Right ventricle myocardium inferior (tissue), 1 donor: ENCODE measurements around the gene ANO9. TPM values are rescaled to one million over a fixed set of nuclear protein-coding genes. Genes with fewer than 3 reads are reported as not detected.

Source experiments
- ATAC-seq: fragments of 200-7000 bp; cut with Tn5 transposase; one replicate; pipeline ENCODE4 v1.9.1; 2020; ENCODE audit warnings: mild to moderate bottlenecking, moderate library complexity
- DNase-seq: peaks from one replicate; pipeline ENCODE4 v3.0.0; 2021; ENCODE audit errors: missing footprints
- intact Hi-C: fragments of 100-400 bp; cut with DNase I; formaldehyde crosslinking; loops from one replicate; pipeline ENCODE4 v1.11.0; 2022
- total RNA-seq: library from RNA; stranded (reverse); fragmentation: NEBNext Ultra II Directional; extraction: Animal tissue kit (Norgen Biotek cat#: 25700); gene quantifications from one replicate; pipeline ENCODE4 v1.2.1, GENCODE V29; 2021
- donor health status: DM: no; HTN: yes; CAD: no; lungs with severe emphysema.

Gene ANO9
- total RNA-seq, 1 donor from 2014 or later, result 0.41 TPM

DNA sequence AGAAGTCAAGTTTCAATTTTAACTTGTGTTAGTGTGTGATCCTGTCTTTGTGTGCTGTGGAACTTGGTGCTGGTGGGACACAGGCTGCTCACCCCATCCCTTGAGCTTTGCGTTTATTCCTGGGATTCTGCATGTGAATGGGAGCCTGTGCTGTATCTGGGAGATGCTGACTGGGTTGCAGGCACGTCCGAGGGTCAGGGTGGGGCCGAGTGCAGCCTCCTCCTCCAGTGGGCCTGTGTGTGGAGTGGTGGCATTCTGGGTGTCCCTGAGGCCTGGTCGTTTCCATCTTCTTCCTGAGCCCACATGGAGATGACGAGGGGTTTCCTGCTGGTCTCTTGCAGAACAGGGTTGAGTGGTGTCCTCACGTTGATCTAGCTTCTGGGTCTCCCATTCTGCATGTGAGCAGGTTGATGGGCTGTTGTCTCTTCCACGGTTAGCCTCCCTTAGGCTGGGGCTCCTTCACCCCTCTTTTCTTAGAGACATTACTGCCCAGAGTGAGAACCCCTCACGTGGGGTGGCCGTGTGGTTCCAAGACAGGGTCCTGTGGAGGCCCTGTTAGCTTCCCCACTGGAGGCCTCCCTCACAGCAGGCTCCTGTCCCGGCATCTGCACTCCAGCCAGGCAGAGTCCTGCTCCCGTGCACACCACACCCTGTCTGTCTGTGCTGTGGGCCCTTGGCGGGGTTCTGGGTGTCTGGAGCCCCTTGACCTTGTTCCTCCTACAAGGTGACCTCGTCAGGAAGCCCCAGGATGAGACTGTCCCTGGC is 13.2 kb upstream of the ANO9 start:
- intact Hi-C loops, result loop anchor here (5.0 kb wide), 1 partner anchor 42 kb away; no protein-coding TSS in a partner anchor
- no peak for DNase-seq
- ATAC-seq, result no peak

DNA sequence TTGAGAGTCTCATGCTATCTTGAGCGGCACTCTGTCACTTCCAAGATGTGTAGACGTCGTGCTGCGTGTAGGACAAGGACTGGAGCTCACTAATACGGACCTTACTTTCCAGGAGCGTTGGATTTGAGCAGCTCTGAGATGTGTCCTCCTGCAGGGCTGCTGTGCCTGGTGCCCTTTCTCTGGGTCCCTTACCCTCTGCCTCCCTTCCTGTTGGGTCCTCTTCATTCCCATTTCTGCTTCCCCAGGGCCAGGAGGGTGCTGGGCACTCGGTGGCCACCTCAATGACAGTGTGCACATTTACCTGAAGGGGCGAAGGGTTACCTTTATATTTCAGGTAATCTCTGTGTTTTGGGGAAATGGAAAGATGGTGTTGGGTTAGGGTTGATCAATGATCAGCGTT is 12.2 kb upstream of the ANO9 start:
- DNase-seq (no peak), ATAC-seq (no peak)
- intact Hi-C loops, result no loop called here

DNA sequence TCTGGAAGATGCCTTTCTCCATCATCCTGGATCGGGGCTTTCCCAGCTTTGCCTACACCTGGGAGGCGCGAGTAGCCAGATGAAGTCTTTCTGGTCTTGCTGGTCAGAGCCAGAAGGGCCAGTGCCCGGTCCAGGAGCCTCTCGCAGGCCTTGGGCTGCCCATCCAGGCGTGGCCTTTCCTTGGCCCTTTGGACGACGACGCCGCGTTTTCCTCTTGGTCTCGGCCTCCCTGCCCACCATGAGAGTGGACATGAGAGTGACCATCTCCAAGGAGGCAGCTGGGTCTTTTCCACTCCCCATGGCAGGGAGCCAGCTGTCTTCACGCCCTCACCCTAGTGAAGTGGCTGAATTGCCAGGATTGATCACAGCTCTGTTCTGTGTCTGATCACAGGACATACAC is 11.8 kb upstream of the ANO9 start:
- no peak for DNase-seq

DNA sequence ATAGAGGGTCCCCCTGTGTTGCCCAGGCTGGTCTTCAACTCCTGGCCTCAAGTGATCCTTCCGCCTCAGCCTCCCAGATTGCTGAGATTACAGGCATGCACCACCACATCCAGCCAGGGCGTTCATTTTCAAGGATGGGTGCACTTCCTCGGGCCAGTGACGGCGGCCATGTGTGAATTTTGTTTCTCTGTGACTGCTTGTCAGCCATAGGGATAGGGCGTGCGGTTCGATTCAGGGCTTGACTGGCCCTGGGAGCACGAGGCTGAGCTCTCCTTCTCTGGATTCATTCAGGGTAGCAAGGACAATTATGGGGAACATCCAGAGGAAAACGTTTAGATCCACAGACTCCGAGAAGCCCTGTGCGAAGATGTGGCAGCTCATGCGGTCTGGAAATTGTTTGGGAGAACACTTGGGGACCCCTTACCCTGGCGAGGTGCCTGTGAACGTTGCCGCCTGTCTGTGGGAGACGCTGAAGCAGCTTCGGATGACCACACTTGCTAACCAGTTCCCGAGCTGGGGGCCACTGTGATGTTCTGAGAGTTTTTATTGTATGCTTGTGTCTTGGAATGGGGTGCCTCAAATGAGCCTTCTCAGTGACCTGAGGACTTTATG is 11.2 kb upstream of the ANO9 start:
- ATAC-seq (no peak), DNase-seq (no peak)
- intact Hi-C loops, result no loop called here

More for the DNA sequence above, 11.8 kb upstream of the ANO9 start:
- intact Hi-C loops, result no loop called here
- no peak for ATAC-seq

DNA sequence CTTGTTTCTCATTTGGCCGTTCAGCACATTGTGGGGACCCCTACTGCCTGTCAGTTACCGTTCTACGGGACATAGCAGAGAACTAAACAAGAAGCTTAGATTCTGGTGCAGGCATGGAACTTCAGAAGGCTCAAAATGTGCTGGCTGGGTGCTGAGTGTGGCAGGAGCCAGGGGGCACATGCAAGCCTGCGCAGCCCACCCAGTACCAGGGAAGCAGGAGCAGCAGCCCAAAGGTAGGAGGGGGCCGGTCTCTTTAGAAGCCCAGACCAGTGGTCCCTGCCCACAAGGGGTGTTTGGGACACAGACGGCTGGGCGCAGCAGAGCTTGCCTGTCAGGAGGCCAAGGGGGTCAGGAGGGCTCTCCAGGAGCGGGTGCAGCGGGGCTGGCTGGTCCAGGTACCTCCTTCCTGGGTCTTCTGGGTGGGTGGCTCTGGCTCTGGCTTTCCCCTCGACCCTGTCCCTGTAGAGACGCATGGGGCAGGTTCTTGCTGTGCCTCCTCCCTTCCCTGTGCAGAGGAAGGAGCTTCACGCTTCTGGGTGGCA is 10.5 kb upstream of the ANO9 start:
- ATAC-seq, result no peak
- intact Hi-C loops, result no loop called here
- peak; percentile 62 for DNase-seq

DNA sequence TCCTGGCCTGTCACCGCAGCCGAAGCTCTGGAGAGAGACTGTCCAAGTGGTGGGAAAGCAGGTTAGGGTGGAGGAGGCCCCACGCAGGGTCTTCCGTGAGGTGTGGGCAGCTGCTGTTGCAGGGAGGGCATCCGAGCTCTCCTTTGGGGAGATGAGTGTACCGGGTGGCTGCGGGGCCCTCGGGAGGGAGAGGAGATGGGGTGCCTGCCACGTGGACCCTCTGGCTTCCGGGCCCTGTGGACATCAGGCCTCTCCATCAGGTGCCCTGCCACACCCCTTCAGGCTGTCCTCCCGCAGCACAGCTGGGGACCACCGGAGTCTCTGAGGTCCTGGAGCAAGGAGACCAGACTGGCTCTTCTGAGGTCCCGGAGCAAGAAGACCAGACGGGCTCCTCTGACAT is 9.9 kb upstream of the ANO9 start:
- intact Hi-C loops, result loop anchor here (2.0 kb wide), 1 partner anchor 55 kb away; the partner anchor contains the start of gene RNH1
- ATAC-seq (no peak), DNase-seq (no peak)

DNA sequence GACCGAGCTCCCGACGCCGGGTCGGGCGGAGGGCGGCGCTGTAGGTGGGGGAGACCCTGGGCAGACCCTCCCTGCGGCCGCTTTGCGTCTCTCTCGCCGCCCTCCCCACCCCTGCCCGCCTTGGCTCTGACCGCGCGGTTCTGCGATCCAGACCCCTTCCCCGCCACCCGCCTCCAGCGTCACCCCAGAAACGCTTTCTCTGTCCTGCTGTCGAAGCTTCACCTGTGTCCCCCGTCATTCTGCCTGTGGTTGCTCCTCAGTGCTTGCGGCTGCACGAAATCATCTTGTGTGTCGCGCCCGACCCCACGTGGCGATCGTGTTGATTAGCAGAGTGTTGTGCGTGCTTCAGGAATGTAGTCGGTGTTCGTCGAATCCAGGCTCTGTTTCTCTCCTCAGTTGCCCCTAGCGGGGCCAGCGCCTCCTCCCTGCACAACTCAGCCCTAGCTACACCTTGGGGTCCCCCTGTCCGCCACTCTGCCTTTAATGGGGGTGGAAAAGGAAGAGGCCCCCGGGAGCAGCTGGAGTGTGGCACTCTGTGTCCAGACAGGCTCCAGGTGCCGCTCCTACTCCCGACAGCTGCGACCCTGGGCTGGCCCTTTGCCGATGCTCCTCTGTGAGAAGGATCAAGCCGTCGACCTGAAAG is 9.1 kb upstream of the ANO9 start:
- DNase-seq (peak; percentile 84), ATAC-seq (no peak)
- intact Hi-C loops, result loop anchor here (2.0 kb wide), 1 partner anchor 56 kb away; the partner anchor contains the start of gene RNH1

DNA sequence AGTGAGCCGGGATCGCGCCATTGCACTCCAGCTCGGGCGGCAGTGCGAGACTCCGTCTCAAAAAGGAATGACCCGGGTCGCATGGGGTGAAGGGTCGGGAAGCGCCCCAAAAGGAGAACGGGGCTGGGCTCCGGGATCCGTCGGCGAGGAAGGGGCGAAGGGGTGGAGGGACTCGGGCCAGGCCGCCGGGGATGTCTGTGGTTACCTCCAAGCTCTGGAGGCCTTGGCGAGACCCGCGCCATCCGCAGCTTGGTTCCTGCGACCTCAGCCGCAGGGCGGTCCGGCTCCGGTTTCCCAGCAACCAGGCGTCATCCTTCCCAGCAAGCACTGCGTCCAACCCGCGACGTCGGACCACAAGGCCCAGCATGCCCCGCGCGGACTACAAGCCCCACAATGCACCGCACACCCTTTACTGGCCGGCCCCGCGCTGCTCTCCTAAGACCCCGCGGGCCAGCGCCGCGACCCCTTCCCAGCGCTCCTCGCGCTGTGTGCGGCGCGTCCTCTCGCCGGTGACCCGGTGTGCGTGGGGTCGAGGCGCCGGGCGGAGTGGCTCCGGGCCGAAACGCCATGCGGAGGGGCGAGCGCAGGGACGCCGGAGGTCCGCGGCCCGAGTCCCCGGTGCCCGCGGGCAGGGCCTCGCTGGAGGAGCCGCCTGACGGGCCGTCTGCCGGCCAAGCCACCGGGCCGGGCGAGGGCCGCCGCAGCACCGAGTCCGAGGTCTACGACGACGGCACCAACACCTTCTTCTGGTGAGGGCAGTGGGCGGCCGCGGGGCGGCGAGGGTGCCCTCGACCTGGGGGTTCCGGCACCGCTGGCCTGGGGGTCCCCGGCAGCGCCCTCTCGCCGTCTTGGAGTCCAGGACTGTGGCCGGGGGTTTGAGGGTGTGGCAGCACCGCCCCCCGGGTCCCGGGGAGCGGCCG is 8.3 kb upstream of the ANO9 start, which contains the start of gene PTDSS2:
PTDSS2 (plus strand) TSS at position 391 of the 920 bp plus-strand sequence; CDS start at position 568, 177 bp downstream.
- intact Hi-C loops, result loop anchor here (2.0 to 5.0 kb wide), 4 partner anchors 35 to 143 kb away; partner anchors contain the start of genes IFITM2, RNH1 and SIGIRR
- peak; percentile 93 for ATAC-seq
- peak; percentile 98 for DNase-seq

DNA sequence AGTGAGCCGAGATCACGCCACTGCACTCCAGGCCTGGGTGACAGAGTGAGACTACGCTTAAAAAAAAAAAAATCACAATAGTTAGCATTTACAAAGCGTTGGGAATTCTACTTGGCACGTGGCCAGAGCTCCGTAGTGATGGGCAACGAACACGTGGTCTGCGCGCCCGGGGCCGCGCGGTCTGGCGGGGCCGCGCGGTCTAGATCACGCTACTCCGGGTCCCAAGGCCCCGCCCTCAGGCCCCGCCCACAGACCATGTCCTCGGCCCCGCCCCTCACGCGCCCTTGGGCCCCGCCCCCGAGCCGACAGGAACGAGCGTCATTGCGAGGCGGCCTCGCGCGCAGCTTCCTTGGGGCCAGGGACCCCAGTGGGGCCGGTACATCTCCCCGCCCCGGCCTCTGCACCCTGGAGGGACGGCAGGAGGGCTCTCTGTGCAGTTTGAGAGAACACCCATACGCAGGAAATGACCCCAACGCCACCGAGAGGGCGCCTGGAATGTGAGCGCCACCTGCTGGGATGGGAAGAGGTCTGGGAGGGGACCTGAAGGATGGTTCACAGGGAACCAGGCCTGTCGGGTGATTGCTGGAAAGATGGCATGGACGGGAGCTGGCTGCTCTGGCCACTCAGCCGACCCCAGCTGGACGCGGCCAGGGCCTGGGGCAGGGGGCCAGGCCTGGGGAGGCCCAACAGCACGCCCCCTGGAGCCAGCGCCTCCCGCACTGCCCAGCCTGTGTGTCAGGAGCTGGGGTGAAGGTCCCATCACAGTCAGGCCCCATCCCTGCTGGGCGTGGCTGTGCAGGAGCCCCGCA is 6.3 kb upstream of the ANO9 start:
- ATAC-seq (peak; percentile 88), DNase-seq (peak; percentile 99)
- intact Hi-C loops, result loop anchor here (2.0 to 5.0 kb wide), 3 partner anchors 33 to 141 kb away; partner anchors contain the start of genes IFITM2 and SIGIRR

DNA sequence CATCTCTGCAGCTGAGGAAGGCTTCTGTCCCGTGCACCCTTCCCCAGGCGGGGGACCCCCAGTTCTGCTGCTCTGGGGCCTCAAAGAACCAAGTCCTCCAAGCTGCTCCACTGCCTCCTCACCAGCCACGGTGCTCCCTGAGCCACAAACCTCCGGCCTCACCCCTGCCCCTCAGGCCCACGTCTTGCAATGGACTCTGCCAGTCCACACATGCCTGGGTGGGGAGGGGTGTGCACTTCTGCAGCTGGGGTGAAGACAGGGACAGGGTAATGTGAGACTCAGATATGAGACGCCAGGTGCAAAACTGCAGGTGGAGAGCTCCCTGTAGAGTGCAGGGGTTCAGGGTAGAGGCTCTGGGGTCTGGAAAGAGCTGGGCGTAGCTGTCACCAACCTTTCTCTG is 5.1 kb upstream of the ANO9 start:
- DNase-seq (no peak), ATAC-seq (no peak)
- intact Hi-C loops, result loop anchor here (5.0 kb wide), 1 partner anchor 140 kb away; the partner anchor contains the start of gene IFITM2

DNA sequence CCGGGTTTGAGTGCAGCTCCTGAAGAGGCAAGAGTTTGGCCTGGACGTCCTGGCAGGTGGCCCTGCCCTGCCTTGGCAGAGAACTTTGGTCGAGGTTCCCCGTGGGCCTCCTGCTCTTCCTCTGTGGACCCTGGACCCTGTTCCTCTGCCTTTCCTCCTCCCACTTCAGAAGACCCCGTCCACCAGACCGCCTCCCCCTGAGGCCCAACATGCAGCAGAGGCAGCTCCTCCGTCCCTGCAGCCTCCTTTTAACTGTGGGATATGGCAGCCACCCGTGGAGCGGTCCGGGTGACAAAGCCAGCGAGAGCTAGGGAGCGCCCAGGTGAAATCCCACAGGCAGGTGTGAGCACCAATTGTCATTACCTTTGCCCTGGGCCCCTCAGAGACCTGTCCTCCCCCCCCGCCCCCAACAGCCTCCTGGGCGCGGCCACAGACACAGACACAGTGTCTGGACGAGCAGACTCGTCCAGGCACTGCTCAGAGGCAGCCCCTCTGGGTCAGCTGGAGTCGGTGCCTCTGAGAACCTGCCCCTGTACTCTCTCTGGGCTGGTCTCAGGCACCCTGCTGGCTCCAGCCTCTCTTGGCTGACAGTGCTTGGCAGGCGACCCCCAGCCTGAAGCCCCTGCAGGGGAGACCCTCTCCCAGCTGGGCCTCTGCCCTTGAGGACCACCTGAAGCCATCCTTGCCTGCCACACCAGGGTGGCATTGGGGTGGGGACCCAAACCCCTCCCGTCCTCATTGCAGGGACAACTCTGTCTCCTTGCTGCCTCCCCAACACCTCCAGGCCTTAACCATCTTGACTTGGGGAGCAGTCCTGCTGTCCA is 4.2 kb upstream of the ANO9 start:
- intact Hi-C loops, result loop anchor here (5.0 kb wide), 1 partner anchor 139 kb away; the partner anchor contains the start of gene IFITM2
- ATAC-seq, result no peak
- no peak for DNase-seq

DNA sequence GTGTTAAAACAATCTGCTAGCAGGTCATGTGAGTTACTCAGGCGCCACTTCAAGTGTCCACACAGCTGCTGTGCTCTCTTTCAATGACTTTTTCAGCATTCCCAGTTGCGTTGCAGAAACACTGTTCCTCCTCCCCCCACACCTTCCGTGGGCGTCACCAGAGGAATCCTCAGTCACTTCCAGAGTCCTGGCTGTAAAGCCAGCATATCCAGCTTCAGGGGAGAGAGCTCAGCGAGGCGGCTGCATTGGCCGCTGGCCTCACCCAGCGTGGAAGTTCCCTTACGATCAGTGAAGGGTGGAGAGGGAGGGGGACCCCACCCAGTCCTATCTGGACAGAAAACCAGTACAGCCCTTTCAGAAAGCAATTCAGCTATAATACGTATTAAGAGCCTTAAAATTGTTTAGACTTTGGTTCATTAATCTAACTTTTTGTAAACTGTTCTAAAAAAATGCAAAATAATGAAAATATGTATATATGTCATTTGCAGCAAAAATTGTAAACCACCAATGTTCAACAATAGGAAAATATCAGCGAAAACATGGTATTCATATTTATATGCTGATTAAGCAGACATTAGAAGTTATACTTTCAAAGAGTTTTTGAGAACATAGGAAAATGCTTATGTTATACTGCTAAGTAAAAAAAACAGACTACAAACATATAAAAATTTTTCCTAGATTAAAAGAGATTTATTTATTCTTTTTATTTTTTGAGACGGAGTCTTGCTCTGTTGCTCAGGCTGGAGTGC is 2.8 kb upstream of the ANO9 start:
- intact Hi-C loops, result loop anchor here (5.0 kb wide), 1 partner anchor 137 kb away; the partner anchor contains the start of gene IFITM2
- DNase-seq (no peak), ATAC-seq (no peak)

DNA sequence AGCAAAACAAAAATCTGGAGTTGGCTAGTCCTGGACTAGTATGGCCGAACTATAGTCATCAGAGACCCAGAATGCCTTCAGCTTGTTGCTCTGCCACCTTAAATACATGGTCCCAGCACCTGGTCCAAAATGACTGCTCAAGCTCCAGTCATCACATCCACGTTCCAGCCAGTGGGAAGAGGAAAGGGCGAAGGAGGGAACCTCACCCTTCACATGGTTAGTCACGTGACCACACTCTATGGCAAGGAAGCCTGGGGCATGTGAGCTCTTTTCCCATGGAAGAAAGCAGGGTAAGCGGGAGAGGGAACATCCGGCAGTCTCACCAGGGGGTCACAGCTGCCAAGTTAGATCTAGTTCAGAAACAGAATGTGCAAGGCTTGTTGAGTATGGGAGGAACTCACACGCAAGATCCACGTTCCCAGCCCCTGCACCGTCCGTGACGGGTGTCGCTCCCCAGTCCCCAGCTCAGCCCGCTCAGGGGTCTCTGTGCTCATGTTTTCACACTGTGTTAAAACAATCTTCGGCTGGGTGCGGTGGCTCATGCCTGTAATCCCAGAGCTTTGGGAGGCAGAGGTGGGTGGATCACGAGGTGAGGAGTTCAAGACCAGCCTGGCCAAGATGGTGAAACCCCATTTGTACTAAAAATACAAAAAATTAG is 1.9 kb upstream of the ANO9 start:
- intact Hi-C loops, result no loop called here
- ATAC-seq (no peak), DNase-seq (no peak)

DNA sequence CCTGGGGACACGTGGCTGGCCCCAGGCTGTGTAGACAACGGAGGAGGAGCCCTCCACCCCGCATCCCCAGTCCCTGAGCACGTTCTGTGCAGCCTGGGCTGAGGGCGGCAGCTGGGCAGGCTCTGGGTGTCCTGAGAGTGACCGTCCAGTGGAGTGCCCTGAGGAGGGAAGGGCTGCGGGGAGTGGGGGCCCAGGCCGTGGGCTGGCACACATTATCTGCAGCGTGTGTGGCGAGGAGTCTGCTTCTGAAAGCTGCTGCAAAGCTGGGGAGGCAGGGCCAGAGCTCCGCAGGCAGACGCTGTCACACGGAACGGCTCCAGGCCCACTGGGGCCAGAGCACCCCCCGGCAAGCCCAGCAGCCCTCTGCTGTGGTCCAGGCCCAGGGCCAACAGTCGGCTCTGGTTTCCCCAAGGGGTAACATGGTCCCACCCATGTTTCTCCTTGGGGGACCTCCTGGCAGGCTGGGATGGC is 835 bp upstream of the ANO9 start:
- DNase-seq (no peak), ATAC-seq (no peak)
- intact Hi-C loops, result no loop called here

DNA sequence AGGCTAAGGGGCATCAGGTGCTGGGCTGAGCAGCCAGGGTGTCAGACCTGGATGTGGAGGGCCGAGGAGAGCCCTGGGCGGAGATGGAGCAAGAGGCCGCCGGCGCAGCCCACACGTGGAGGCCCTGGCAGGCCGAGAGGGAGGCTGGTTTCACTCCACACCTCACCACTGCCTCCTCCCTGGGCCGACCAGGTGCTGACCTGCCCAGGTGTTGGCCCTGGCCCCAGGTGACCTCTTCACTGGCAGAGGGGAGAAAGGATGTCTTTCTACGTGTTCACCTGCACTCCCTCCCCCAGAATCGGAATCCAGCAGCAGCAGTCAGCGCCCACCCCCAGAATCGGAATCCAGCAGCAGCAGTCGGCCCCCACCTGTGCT is 781 bp downstream of the ANO9 start:
- ATAC-seq (no peak), DNase-seq (no peak)
- intact Hi-C loops, result no loop called here
